Choroid plexus epithelial cell (primary cell): ENCODE results near the gene TOR1B.

Experiments
- DNase-seq: peaks from one replicate; pipeline ENCODE4 v3.0.0-alpha.2; 2010; ENCODE audit warnings: low read depth
- H3K4me3 ChIP-seq: 2 replicates; pipeline ENCODE4 v1.5.1; 2011; ENCODE audit warnings: low read depth, mild to moderate bottlenecking, control low read depth, low read length, moderate library complexity
- CTCF ChIP-seq: conservative IDR thresholded peaks from 2 replicates; pipeline ENCODE4 v1.5.1; 2011; ENCODE audit warnings: low read depth, mild to moderate bottlenecking, control low read depth, inconsistent platforms, low read length, moderate library complexity

The TOR1B gene

DNA sequence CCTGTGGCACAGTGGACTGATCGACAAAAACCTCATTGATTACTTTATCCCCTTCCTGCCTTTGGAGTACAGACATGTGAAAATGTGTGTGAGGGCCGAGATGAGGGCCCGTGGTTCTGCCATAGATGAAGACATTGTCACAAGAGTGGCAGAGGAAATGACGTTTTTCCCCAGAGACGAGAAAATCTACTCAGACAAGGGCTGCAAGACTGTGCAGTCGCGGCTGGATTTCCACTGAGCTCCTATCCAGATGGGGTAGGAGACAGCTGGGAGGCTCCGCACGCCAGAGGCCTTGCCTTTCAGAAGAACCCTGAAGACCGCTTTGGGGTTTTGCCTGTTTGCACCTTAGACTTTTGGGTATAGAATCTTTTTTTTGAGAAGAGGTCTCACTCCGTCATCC lies 6.4 kb downstream of the TOR1B start:
- TF ChIP-seq CTCF: no peak
- DNase-seq: no peak
- H3K4me3 ChIP-seq: no peak overlapping the region

DNA sequence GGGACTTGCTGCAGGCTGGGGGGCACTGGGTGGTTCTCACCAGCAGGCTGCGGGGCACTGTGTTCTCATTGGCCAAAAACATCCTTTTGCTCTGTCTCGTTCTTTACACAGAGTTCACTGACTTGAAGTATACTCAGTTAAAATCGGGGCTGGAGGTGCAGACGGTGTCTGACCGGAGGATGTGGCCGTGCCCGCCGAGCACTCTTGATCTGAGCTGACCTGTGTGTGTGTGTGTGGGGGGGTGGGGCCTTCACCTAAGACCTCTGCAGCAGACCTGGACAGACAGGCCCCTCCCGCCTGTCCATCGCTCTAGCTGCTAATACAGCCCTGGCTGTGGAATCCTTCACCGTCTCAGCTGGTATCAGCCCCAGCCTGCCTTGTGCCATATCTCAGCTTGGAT lies 7.1 kb downstream of the TOR1B start:
- DNase-seq: no peak
- H3K4me3 ChIP-seq: no peak overlapping the region
- TF ChIP-seq CTCF: no peak

- no peak for DNase-seq
- no peak for TF ChIP-seq CTCF
- H3K4me3 ChIP-seq: no peak overlapping the region
Observed at GRCh38 chr9:129810788-129811187, 7.8 kb downstream of the TOR1B start.

- H3K4me3 ChIP-seq: no peak overlapping the region
- TF ChIP-seq CTCF: no peak
- peak; percentile 27 for DNase-seq
Observed at GRCh38 chr9:129811967-129812363, 9.0 kb downstream of the TOR1B start.

DNA sequence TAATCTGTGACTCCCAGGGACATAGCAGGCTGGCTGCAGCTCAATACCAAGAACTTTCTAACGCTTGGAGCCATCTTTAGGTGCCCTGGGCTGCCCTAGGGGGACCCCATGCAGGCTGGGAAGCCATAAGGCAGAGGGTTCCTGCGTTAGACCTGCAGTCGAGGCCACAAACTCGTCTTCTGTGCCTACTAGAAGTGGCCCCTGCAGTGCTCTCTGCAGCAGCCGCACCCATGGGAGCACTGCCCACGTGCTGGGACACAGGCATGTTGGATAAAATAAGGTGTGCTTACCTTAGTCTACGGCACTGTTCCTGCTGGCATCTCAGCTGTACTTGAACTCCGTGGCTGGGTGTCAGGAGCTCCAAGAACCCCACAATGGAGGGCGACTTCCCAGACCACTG lies 9.4 kb downstream of the TOR1B start:
- H3K4me3 ChIP-seq: no peak overlapping the region
- no peak for DNase-seq
- no peak for TF ChIP-seq CTCF

- H3K4me3 ChIP-seq: no peak overlapping the region
- TF ChIP-seq CTCF: no peak
- no peak for DNase-seq
Observed at GRCh38 chr9:129813661-129814060, 10.7 kb downstream of the TOR1B start.

DNA sequence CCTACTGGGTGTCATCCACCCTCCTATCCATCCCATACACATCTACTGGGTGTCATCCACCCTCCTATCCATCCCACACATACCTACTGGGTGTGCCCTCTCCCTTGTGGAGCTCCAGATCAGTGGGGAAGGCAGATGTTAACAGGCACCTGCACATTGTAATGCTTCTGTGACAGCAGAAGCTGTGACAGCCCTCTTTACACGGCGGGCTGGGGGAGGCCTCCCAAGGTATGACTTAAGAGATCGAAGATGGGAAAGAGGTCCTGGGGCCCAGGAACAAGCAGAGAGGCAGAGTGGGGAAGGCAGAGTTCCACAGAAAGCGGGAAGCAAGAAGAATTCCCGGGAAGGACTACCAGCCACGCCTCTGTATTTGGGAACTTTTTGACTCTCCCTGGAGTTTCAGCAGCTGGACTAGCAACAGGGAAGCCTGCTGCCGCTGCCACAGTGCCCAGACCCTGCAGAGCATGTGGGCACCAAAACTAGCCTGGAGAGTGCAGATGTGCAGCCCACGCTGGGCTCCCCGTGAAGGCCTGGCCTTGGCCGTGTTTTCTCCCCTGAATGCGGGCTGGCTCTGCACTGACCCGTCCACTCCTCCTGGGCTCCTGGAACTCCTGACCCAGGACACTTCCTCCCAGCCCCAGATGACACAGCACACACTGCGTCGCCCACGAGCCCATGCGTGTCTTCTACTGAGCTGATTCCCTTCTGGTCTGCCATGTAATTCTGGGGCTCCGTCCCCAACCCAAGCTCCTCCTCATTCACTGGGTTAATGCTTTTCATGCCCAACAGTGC lies 11.6 kb downstream of the TOR1B start:
- no peak overlapping the region for H3K4me3 ChIP-seq
- no peak for TF ChIP-seq CTCF
- no peak for DNase-seq
